Calu3 (cell line): ENCODE data around the gene HSD3B7. TPM values are rescaled to one million over a fixed set of nuclear protein-coding genes. Genes with fewer than 3 reads are reported as not detected.
A peak's percentile ranks its signal among the peaks of the same experiment; 100 is the strongest.

Source experiments
- BruUV-seq: library from RNA; stranded (reverse); fragments of 400-500 nt; replicated peaks from 2 replicates; lab custom pipeline; 2021; lab: Mats Ljungman, UMichigan
- CTCF ChIA-PET: fragments of 300-600 bp; sonication (Branson Sonifier 250); formaldehyde crosslinking; loops from one replicate; lab custom pipeline; 2022; ENCODE audit warnings: antibody characterized with exemption; lab: Charles Lee
- DNase-seq: peaks from one replicate; pipeline ENCODE4 v3.0.0; 2022
- H3K27ac Mint-ChIP-seq: one replicate; pipeline ENCODE4 v1.8.0; 2022; ENCODE audit warnings: mixed read lengths; ENCODE audit not compliant: unreplicated experiment
- H3K27me3 Mint-ChIP-seq: one replicate; pipeline ENCODE4 v1.8.0; 2022; ENCODE audit warnings: mixed read lengths; ENCODE audit not compliant: unreplicated experiment
- H3K36me3 Mint-ChIP-seq: one replicate; pipeline ENCODE4 v1.8.0; 2022; ENCODE audit warnings: mild to moderate bottlenecking, moderate library complexity, mixed read lengths; ENCODE audit not compliant: insufficient read depth, unreplicated experiment
- H3K4me1 Mint-ChIP-seq: one replicate; pipeline ENCODE4 v1.8.0; 2022; ENCODE audit warnings: mild to moderate bottlenecking, low read depth, mixed read lengths; ENCODE audit not compliant: unreplicated experiment
- H3K4me3 Mint-ChIP-seq: one replicate; pipeline ENCODE4 v1.8.0; 2022; ENCODE audit warnings: mild to moderate bottlenecking, low read depth, moderate library complexity, mixed read lengths; ENCODE audit not compliant: unreplicated experiment
- H3K9me3 Mint-ChIP-seq: one replicate; pipeline ENCODE4 v1.8.0; 2022; ENCODE audit warnings: low read depth, mixed read lengths; ENCODE audit not compliant: unreplicated experiment
- intact Hi-C: fragments of 100-400 bp; cut with micrococcal nuclease; formaldehyde crosslinking; loops from one replicate; pipeline ENCODE4 v1.10.0; 2022; ENCODE audit not compliant: unreplicated experiment
- total RNA-seq: library from RNA; stranded (reverse); gene quantifications from 2 replicates; pipeline ENCODE4 v1.2.3, GENCODE V29; 2022
- TF ChIP-seq, protein P1 (sequence below): fragments of 200-600 bp; IDR thresholded peaks from one replicate; pipeline ENCODE4 v1.8.0; 2022; ENCODE audit warnings: antibody characterized with exemption; ENCODE audit not compliant: unreplicated experiment

Gene HSD3B7
- total RNA-seq, 1 experiment from 2014 or later = 25.3 TPM

DNA sequence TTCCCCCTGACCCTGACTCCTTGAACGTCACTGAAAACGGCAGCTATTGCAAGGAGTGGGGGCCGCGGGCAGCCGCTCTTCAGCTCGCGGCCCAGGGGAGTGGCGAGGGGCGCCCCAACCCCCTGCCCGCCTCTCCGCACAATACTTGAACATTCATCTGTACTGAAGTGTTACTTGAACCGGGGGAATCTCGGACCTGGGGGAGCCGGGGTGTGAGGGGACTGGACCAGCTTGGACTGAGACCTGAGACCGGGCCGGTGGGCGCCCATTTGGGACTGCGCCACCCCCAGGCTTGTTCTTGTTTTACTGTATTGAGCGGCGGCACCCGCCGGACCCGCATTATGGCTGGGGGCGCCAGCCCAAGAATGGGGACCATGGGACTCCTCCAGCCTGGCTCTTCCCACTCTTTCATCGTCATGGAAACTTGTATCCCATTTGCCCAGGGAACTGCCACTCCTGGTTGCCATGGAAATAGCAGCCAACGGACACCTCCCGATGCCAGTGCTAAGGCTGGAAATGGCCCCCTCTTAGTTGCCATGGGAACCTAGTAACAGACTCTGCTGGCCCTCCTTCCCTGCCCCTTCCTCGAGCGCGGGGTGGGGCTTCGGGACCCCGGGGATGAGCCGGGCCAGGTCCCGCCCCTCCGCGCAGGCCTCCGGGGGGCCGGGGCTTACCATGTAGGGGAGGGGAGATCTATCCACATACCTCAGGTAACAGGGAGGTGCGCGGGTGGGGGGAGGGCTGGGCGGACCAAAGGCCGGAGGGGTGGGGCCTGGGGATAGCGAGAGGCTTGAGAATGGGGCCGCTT is 36.9 kb upstream of the HSD3B7 start:
- peak overlapping the region; percentile 90 for H3K27ac Mint-ChIP-seq
- peak; percentile 76 for DNase-seq
- peak overlapping the region; percentile 80 for H3K4me3 Mint-ChIP-seq
- intact Hi-C loops = no loop called here
- H3K36me3 Mint-ChIP-seq = peaks cover 59% of the 10 kb centered on the region
- H3K9me3 Mint-ChIP-seq = no peaks in the 10 kb centered on the region
- H3K4me1 Mint-ChIP-seq = peaks cover 14% of the 10 kb centered on the region
- TF ChIP-seq, protein P1, sequence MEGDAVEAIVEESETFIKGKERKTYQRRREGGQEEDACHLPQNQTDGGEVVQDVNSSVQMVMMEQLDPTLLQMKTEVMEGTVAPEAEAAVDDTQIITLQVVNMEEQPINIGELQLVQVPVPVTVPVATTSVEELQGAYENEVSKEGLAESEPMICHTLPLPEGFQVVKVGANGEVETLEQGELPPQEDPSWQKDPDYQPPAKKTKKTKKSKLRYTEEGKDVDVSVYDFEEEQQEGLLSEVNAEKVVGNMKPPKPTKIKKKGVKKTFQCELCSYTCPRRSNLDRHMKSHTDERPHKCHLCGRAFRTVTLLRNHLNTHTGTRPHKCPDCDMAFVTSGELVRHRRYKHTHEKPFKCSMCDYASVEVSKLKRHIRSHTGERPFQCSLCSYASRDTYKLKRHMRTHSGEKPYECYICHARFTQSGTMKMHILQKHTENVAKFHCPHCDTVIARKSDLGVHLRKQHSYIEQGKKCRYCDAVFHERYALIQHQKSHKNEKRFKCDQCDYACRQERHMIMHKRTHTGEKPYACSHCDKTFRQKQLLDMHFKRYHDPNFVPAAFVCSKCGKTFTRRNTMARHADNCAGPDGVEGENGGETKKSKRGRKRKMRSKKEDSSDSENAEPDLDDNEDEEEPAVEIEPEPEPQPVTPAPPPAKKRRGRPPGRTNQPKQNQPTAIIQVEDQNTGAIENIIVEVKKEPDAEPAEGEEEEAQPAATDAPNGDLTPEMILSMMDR = no peak
- no peaks in the 10 kb centered on the region for H3K27me3 Mint-ChIP-seq
- CTCF ChIA-PET = no interaction called here
- no TSS peak for BruUV-seq

GRCh38 chr16:30948667-30949649 is 36.0 kb upstream of the HSD3B7 start, which contains the start of gene ORAI3:
Gene ORAI3 (plus strand): TSS chr16:30949068. CDS start chr16:30949290, 222 bp downstream.
- CTCF ChIA-PET = interaction anchor here (0.6 to 1.0 kb wide), 3 partner anchors 104 to 550 kb away, joined by 3 to 6 read pairs (median 4); partner anchors contain the start of gene PRSS8
- no TSS peak for BruUV-seq
- peaks cover 19% of the 10 kb centered on the region for H3K4me1 Mint-ChIP-seq
- H3K27ac Mint-ChIP-seq = peak within 1 kb of the TSS; percentile 90
- H3K36me3 Mint-ChIP-seq = peaks cover 60% of the 10 kb centered on the region
- intact Hi-C loops = no loop called here
- peak; percentile 76 for DNase-seq
- H3K4me3 Mint-ChIP-seq = peak within 1 kb of the TSS; percentile 80
- H3K27me3 Mint-ChIP-seq = no peaks in the 10 kb centered on the region
- no peaks in the 10 kb centered on the region for H3K9me3 Mint-ChIP-seq
- TF ChIP-seq, protein P1 = no peak

DNA sequence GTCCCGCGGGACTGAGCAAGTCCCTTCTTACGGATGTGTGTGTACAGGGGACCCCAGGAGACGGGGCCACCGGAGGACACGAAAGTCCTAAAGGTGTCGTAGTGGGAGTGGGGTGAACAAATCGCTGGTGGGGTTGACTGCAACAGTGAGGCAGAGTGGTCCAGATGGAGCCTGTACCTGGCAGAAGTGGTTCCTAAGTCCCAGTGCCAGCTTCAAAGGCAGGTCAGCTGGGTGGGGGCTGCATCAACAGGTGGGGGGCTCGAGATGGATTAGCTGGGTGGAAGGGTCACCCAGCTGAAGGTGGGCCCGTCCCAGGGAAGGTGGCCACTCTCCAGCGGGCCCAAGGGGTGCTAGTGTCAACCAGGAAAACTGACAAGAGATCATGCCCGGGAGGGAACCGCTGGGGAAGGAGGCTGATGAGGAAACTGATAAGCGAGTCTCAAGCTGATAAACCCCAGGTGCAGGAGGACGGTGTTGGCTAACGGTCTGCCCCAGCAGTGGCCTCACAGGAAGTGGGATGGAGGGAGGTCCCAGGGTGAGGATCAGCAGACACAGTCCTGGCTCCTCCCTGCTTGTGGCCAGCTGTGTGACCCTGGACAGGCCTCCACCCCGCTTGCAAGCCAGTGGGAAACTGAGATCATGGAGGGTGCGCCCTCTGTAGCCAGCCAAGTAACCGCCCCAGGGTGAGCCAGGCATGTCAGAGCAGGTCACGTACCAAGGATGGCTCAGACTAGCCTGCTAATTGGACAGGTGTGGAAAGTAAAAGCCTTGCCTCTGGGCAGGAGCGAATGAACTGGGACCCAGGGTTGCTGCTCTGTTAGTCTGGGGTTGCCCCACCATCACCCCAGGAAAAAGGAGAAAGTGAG is 35.1 kb upstream of the HSD3B7 start:
- CTCF ChIA-PET = interaction anchor here (0.6 to 1.0 kb wide), 4 partner anchors 105 to 549 kb away, joined by 3 to 6 read pairs (median 4); partner anchors contain the start of genes KAT8 and PRSS8

More for the DNA sequence above, 35.1 kb upstream of the HSD3B7 start:
- Mint-ChIP-seq H3K27ac (peak overlapping the region; percentile 90), H3K36me3 (peaks cover 55% of the 10 kb centered on the region), H3K4me3 (peak overlapping the region; percentile 80), H3K9me3 (no peaks in the 10 kb centered on the region), H3K4me1 (peaks cover 19% of the 10 kb centered on the region), H3K27me3 (no peaks in the 10 kb centered on the region)
- TF ChIP-seq, protein P1 = no peak
- peak; percentile 71 for DNase-seq
- intact Hi-C loops = loop anchor here (10.0 kb wide), 1 partner anchor 915 kb away; no protein-coding TSS in a partner anchor
- no TSS peak for BruUV-seq
